Measurements from ENCODE around the gene JUP.
"Not testable (repeated sequence)": the region's sequence is repeated elsewhere in the genome, so short reads cannot be mapped to it uniquely, and the experiment has no call there.

JUP gene

DNA sequence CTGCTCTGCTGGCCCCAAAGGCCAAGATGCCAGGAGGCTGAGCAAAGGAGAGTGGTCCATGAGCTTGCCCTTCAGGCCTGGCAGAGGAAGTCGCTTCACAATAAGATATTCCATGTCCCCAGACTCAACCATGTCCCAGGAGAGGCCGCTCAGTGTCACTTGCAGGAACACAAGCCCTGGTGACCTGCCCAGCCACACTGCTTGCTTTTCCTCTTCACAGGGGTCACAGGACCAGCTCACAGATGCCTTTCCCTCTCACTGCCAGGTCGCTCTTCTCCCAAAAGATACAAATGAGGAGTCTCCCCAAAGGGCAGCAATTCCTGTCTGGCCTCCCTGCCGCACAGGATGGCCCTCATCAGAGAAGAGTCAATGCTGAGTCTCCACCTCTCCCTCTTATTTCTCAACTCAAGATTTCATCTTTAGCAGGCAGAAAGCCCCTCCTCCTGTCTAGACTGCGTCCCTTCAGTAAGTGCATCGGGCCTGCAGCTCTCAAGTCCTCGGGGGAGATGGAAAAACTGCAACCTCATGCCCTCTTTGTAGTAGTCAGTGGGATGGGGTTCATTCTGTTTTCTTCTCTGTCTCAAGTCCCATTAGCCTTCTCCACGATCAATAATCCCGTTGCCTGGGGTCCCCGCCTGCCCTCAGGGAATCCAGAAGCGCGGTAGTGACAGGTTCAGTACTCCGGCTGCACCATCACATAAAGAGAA is 5.0 kb downstream of the JUP start:
- DNase-seq (ENCODE audit: low spot score) (no peak), FAIRE-seq (no peak)

GRCh38 chr17:41779954-41780353 is 6.6 kb downstream of the JUP start:
- FAIRE-seq (no peak), DNase-seq (ENCODE audit: low spot score) (no peak)

DNA sequence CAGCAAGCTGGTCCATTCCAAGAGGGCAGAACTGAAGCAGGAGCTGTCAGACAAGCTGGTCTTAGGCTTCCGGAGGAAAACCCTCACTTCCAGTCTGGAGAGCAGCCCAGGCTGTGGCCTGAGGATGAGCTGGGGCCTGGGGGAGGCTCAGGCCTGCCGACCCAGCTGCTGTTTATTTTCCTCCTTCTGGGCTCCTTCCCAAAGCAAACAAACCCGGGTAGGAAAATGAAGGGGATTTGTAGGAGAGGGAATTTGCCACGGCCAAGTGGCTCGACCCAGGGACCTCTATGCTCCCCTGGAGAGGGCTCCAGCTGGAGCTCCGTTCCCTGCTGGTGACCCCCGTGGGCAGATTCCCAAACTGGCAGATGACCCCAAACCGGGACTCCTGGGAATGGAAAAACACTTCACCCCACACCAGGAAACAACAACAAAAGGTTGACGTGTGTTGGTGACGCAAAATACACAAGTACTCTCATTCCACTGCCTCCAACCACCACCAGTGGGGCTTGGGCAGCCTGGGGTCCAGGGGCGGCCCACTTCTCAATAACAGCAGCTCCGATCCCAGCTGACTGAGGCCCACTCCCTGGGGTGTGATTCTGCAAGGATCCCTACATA is 8.8 kb downstream of the JUP start:
- peak; percentile 72 for DNase-seq (ENCODE audit: low spot score)
- peak; percentile 71 for FAIRE-seq

DNA sequence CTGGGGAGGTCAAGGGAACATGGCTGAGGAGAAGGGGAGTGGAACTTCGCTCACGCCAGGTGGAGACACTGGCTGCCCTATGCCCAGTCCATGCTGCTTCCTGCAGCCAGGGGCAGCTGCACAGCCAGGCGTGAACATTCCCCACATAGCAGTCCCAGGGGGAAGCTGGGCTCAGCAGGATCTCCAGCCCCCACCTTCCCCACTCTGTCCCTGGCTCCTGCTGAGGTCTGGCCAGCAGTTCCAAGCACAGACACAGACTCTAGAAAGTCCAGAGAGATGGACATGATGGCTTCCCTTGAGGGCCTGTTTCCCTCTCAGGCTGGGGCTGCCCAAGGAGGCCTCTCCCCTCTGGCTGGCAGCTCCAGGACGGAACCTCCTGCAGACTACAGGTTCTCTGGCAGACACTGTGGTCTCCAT is 9.3 kb downstream of the JUP start:
- peak; percentile 70 for FAIRE-seq
- DNase-seq (ENCODE audit: low spot score), result peak; percentile 77

- DNase-seq (ENCODE audit: low spot score), result not testable (repeated sequence)
Observed at GRCh38 chr17:41776262-41776900, 10.1 kb downstream of the JUP start.

DNA sequence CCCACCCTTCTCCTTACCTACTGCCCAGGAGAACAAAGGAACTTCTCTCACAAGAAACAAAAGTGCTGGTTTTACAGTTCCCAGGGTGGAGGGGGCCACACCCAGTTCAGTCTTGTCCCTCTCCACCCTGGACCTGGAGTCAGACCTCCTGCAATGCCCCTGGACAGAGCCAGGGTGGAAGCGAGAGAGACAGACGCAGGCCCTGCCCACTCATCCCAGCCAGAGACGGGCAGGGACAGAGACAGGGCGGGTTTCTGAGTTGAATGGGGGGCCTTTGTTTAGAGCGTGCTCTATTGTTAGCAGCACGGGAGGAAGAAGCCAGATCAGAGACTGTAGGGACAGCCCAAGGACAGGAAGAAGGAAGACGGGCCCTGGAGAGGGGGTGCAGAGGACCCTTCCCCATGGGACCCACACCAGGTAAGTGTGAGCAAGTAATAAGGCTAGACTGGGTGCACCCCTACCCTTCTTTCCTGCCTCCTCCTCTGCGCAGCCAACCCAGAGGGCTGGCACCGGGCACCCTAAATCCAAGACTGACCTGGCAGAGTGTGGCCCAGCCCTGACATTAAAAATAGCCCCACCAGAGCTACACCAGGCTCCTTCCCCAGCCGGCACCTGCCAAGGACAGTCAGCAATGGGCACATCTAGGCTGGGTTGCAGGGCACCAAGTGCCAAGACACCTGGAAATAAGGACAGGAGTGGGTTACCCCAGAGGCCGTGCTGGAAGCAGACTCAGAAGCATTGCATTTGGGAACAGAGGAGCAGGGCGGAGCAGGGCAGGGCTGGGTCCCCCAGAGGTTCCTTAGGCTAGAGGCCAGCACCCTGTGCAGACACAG is 10.9 kb downstream of the JUP start:
- no peak for FAIRE-seq
- DNase-seq (ENCODE audit: low spot score), result no peak

More at GRCh38 chr17:41776262-41776900, 10.1 kb downstream of the JUP start:
- FAIRE-seq, result not testable (repeated sequence)

GRCh38 chr17:41773731-41774193 is 12.7 kb downstream of the JUP start:
- FAIRE-seq, result no peak
- no peak for DNase-seq (ENCODE audit: low spot score)

DNA sequence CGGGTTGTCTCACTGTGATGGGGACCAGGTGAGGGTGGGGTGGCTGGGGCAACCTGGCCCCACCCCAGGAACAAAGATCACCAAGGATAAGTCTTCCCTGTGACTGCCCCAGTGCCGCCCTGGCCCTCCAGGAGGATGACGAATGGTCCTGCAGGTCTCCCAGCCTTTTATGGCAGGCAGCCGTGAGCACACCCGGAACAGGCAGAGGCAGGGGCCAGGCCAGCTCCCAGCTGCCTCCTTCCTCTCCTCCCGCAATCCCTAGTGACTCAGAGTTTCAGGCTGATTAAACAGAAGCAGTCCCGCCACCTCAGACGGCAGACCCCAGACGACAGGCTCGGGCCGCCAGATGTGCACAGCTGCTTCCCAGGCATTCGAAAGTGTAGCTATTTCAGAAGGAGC is 13.3 kb downstream of the JUP start:
- DNase-seq (ENCODE audit: low spot score), result peak; percentile 88

DNA sequence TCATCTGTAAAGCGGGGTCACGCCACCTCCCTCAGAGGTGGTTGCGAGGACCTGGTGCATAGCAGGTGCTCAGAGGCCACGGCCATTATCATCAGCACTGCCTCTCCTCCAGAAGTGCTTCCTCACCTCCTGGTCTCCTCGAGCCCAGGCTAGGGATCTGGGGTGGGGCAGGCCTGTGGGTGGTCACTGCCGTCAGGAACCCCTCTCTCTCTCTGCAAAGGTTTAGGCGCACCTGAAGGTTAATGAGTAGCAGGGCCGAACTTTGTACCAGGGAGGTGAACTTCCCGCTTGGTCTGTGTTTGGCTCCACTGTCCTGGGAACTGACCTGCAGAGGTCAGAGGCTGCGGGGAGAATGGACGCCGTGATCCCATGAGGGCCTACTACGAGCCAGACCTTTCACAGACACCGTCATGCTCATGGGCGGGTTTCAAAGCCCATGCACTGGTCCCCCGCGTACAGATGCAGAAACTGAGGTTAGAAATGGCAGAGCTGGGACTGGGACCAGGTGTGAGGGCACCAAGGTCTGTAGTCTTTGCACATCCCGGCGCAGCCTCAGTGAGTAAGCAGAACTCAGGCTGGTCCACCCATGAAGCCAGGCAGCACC is 13.8 kb downstream of the JUP start:
- DNase-seq (ENCODE audit: low spot score), result no peak
- FAIRE-seq, result no peak

More for the DNA sequence above, 13.3 kb downstream of the JUP start:
- FAIRE-seq, result peak; percentile 87

GRCh38 chr17:41772218-41772585 is 14.3 kb downstream of the JUP start:
- FAIRE-seq, result no peak
- no peak for DNase-seq (ENCODE audit: low spot score)

- DNase-seq (ENCODE audit: low spot score) (no peak), FAIRE-seq (no peak)
Observed at GRCh38 chr17:41771389-41772206, 14.9 kb downstream of the JUP start.

GRCh38 chr17:41769985-41770384 is 16.5 kb downstream of the JUP start:
- FAIRE-seq (no peak), DNase-seq (ENCODE audit: low spot score) (no peak)

DNA sequence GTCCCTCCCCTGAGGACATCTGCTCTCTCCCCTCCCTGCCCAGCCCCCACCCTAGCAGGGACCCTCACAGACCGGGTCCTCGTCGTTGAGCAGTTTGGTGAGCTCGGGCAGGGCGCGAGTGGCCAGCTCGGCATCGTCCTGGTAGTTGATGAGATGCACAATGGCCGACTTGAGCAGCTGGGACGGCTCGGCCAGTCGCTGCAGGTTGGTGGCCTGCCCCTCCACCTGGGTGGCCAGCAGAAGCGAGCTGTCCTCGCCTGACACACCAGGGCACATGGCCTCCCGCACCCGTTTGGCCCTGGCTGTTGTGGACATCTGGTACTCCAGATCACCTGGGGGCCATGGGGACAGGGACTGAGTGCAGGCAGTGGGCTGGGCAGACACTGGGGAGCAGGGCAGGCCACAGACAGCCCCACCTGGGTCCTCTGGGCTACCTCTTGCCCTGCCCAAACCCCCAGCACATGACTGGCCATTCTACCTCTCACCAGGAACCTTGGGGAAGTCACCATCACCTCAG is 17.1 kb downstream of the JUP start:
- no peak for DNase-seq (ENCODE audit: low spot score)
- no peak for FAIRE-seq

GRCh38 chr17:41768682-41769288 is 17.7 kb downstream of the JUP start:
- DNase-seq (ENCODE audit: low spot score), result no peak
- FAIRE-seq, result no peak

- no peak for FAIRE-seq
- DNase-seq (ENCODE audit: low spot score), result no peak
Observed at GRCh38 chr17:41767324-41768042, 19.0 kb downstream of the JUP start.

GRCh38 chr17:41766135-41766534 is 20.4 kb downstream of the JUP start:
- FAIRE-seq (no peak), DNase-seq (ENCODE audit: low spot score) (no peak)

GRCh38 chr17:41763327-41763726 is 23.2 kb downstream of the JUP start:
- FAIRE-seq (no peak), DNase-seq (ENCODE audit: low spot score) (no peak)

DNA sequence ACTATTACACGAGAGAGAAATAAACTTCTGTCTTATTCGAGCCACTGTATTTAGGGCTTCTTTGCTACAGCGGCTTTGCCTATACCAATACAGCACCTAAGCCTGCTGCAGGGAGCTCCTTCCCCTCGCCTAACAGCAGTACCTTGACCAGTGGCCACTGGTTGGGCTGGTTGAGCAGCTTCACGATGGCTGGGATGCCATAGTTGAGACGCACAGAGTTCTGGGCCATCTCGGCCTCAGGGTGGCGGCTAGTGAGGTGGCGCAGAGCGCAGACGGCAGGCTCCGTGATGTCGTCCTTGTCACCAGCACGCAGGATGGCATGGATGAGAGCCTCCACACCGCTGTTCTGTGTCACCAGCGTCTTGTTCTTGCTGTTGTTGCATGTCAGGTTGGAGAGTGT is 23.7 kb downstream of the JUP start:
- no peak for FAIRE-seq
- no peak for DNase-seq (ENCODE audit: low spot score)

DNA sequence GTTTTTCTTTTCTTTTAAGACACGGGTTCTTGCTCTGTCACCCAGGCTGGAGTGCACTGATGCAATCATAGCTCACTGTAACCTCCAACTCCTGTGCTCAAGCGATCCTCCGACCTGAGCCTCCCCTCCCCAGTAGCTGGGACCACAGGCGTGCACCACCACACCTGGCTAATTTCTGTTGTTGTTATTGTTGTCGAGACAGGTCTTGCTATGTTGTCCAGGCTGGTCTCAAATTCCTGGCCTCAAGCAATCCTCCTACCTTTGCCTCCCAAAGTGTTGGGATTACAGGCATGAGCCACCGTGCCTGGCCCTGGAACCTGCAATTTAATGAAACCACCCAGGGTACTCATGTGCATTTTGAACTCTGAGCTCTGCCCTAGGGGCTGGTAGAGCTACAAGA is 24.1 kb downstream of the JUP start:
- DNase-seq (ENCODE audit: low spot score), result no peak
- no peak for FAIRE-seq

Data from RCC 7860 (cell line).